Transverse colon (tissue), 4 donors: ENCODE measurements around the gene PRKACG. TPM values are rescaled to one million over a fixed set of nuclear protein-coding genes. Genes with fewer than 3 reads are reported as not detected.

Experiments
- DNase-seq: peaks from one replicate; pipeline ENCODE4 v3.0.0-alpha.2; 2019
- H3K27ac ChIP-seq, 4 donors: fragments of 200-600 bp; sonication (generic); 2 replicates each; pipeline ENCODE4 v1.5.1; 2016 to 2018; ENCODE audit warnings: inconsistent platforms in 4 of 4
- H3K27me3 ChIP-seq: fragments of 200-600 bp; sonication (generic); 2 replicates; pipeline ENCODE4 v1.5.1; 2017; ENCODE audit warnings: inconsistent platforms
- H3K36me3 ChIP-seq, 4 donors: fragments of 200-600 bp; sonication (generic); 2 replicates each; pipeline ENCODE4 v1.5.1; 2017 to 2019; ENCODE audit warnings: inconsistent platforms in 4 of 4
- H3K4me1 ChIP-seq, 4 donors: fragments of 200-600 bp; sonication (generic); 2 replicates each; pipeline ENCODE4 v1.5.1; 2017 to 2020; ENCODE audit warnings: inconsistent platforms in 4 of 4
- H3K4me3 ChIP-seq, 4 donors: fragments of 200-600 bp; sonication (generic); 1 replicate in 1 of 4; 2 replicates in 3 of 4; pipeline versions ENCODE4 v1.5.1 to v1.6.1; 2017 to 2019; ENCODE audit warnings: inconsistent platforms in 4 of 4
- H3K9me3 ChIP-seq, 2 donors: fragments of 200-600 bp; sonication (generic); 2 replicates each; pipeline ENCODE4 v1.5.1; 2017 to 2019; ENCODE audit warnings: inconsistent platforms in 2 of 2
- EP300 ChIP-seq: sonication (generic); formaldehyde crosslinking; IDR thresholded peaks from one replicate; pipeline ENCODE4 v1.6.1; 2017; ENCODE audit warnings: antibody characterized with exemption, low read depth
- POLR2A ChIP-seq: fragments of 450-650 bp; IDR thresholded peaks from one replicate; pipeline ENCODE4 v1.6.1; 2016; ENCODE audit warnings: antibody characterized with exemption, mild to moderate bottlenecking, moderate library complexity
- POLR2AphosphoS5 ChIP-seq, 3 donors: sonication (generic); formaldehyde crosslinking; IDR thresholded peaks; one replicate each; pipeline ENCODE4 v1.6.1; 2016; ENCODE audit warnings: antibody characterized with exemption in 3 of 3
- WGBS, 2 donors: methylation state at CpG; one replicate each; pipeline ENCODE4 v1.1.5; 2018; ENCODE audit warnings: low coverage in 1 of 2; 5-methylcytosine and 5-hydroxymethylcytosine counted together
- in situ Hi-C, 4 donors: fragments of 200-750 bp; cut with MboI; loops; one replicate each; pipeline versions ENCODE4 v1.15.0 to v1.15.1; 2017; ENCODE audit warnings: low sequenced_read_pairs in 3 of 4, low pct_ligation_motif_present in 1 of 4, low pct_unique_long_range_greater_than_20kb in 1 of 4
- intact Hi-C: fragments of 100-400 bp; cut with DNase I; formaldehyde crosslinking; loops from one replicate; pipeline ENCODE4 v1.15.1; 2023; ENCODE audit warnings: low total_unique reads
- total RNA-seq, 4 donors: library from RNA; depleted of rRNA; stranded (reverse); fragments of >200 nt; gene quantifications; one replicate each; pipeline ENCODE4 v1.1.0, GENCODE V29; 2016
- TF ChIP-seq, protein P1 (sequence below), 5 experiments: fragments of 200-600 bp in 3 of 5; fragments of 450-650 bp in 2 of 5; sonication (generic) in 3 of 5; IDR thresholded peaks; 1 replicate in 2 of 5; 2 replicates in 3 of 5; pipeline ENCODE4 v1.5.1; 2016 to 2017; ENCODE audit warnings: antibody characterized with exemption in 5 of 5, inconsistent platforms in 3 of 5, mild to moderate bottlenecking in 2 of 5, moderate library complexity in 1 of 5

Gene PRKACG
- not detected for total RNA-seq

DNA sequence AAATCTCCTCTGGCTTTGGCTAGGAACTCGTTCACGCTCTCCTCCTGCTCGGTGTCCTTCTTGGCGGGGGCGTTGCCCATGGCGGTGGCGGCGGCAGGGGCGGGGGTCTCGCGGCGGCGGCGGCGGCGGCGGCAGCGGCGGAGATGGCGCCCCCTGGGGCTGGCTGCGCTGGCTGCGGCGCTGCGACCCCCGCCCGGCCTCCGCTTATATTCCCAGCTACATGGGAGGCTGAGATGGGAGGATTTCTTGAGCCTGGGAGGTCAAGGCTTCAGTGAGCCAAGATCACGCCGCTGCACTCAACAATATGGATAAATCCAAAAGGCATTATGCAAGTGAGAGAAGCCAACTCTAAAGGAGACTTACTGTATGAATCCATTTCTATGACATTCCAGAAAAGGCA is at the start of gene PRKACG:
TSS of gene PRKACG (minus strand) at position 101 of the 400 bp plus-strand sequence. CDS start at position 80, 21 bp downstream.
- WGBS, 2 donors, result 99% methylated on average over 29 of the region's 29 CpGs; no CpG with 5 or more reads in 1 of the 2 donors
- H3K27ac ChIP-seq, result no peak within 1 kb of the TSS
- intact Hi-C loops, result no loop called here

DNA sequence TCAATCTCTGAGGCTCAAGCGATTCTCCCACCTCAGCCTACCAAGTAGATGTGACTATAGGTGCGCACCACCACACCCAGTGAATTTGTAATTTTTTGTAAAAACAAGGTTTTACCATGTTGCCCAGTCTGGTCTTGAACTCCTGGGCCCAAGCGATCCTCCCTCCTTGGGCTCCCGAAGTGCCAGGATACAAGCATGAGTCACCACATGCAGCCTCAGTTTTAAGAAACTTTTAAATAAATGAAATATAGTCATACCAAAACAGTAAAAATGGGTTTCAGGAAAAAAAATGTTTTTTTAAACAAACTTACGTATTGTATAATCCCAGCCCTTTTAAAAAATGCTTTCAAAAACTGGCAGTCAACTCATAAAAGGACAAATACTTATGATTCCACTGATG is 48.3 kb upstream of the PRKACG start:
- 96 to 97% methylated on average over 5 of the region's 5 CpGs for WGBS, 2 donors
- in situ Hi-C loops, result loop anchor here in 1 of 4 donors (25.0 kb wide), 1 partner anchor 125 kb away; no protein-coding TSS in a partner anchor
- Histone ChIP-seq H3K36me3 (no peaks in the 10 kb centered on the region), H3K27ac (no peak overlapping the region), H3K9me3 (no peaks in the 10 kb centered on the region), H3K4me3 (no peak overlapping the region), H3K4me1 (no peaks in the 10 kb centered on the region), H3K27me3 (no peaks in the 10 kb centered on the region)
- TF ChIP-seq EP300, result no peak
- TF ChIP-seq POLR2AphosphoS5 (IDR thresholded peaks at IDR 0.05), result no peak
- no peak for TF ChIP-seq POLR2A
- TF ChIP-seq, protein P1, sequence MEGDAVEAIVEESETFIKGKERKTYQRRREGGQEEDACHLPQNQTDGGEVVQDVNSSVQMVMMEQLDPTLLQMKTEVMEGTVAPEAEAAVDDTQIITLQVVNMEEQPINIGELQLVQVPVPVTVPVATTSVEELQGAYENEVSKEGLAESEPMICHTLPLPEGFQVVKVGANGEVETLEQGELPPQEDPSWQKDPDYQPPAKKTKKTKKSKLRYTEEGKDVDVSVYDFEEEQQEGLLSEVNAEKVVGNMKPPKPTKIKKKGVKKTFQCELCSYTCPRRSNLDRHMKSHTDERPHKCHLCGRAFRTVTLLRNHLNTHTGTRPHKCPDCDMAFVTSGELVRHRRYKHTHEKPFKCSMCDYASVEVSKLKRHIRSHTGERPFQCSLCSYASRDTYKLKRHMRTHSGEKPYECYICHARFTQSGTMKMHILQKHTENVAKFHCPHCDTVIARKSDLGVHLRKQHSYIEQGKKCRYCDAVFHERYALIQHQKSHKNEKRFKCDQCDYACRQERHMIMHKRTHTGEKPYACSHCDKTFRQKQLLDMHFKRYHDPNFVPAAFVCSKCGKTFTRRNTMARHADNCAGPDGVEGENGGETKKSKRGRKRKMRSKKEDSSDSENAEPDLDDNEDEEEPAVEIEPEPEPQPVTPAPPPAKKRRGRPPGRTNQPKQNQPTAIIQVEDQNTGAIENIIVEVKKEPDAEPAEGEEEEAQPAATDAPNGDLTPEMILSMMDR (IDR thresholded peaks at IDR 0.05), result no peak
- intact Hi-C loops, result no loop called here
- DNase-seq, result no peak

More for the DNA sequence above, at the start of gene PRKACG:
- H3K4me1 ChIP-seq, result peaks cover 0 to 6% (median 0%) of the 10 kb centered on the region in 4 donors
- in situ Hi-C loops, result loop anchor here in 1 of 4 donors (25.0 kb wide), 1 partner anchor 427 kb away; no protein-coding TSS in a partner anchor
- H3K4me3 ChIP-seq, result no peak within 1 kb of the TSS
- no peaks in the 10 kb centered on the region for H3K27me3 ChIP-seq
- no peaks in the 10 kb centered on the region for H3K36me3 ChIP-seq
- no peak for DNase-seq
- no peaks in the 10 kb centered on the region for H3K9me3 ChIP-seq
- TF ChIP-seq POLR2AphosphoS5 (IDR thresholded peaks at IDR 0.05) (no peak), EP300 (no peak), POLR2A (no peak)
- TF ChIP-seq, protein P1 (IDR thresholded peaks at IDR 0.05), result no peak

DNA sequence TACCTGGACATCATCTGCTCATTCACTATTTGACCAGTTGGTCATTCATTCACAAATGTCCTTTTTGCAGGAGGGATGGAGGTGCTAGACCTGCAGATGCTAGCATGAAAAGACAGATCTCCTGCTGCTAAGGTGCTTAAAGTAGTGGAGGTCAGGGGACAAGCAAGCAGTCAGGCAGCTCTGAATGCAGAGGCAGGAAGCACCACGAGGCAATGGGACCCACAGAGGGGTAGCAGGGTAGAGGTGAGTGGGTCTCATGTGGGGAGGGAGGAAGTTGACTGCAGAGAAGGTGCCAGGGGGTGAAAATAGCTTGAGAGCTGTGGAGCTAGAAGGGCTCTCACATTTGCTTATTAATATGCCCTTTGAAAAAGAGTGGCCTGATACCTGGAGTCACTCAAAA is 46.9 kb upstream of the PRKACG start:
- no peak overlapping the region for H3K4me3 ChIP-seq
- H3K9me3 ChIP-seq, result no peaks in the 10 kb centered on the region
- no peak overlapping the region for H3K27ac ChIP-seq
- in situ Hi-C loops, result loop anchor here in 1 of 4 donors (25.0 kb wide), 1 partner anchor 127 kb away; no protein-coding TSS in a partner anchor
- 32% methylated on average over 1 of the region's 1 CpG; no CpG with 5 or more reads in 1 of the 2 donors for WGBS, 2 donors
- H3K4me1 ChIP-seq, result no peaks in the 10 kb centered on the region
- H3K36me3 ChIP-seq, result no peaks in the 10 kb centered on the region
- intact Hi-C loops, result no loop called here
- TF ChIP-seq EP300 (no peak), POLR2AphosphoS5 (IDR thresholded peaks at IDR 0.05) (no peak), POLR2A (no peak)
- TF ChIP-seq, protein P1 (IDR thresholded peaks at IDR 0.05), result no peak
- H3K27me3 ChIP-seq, result no peaks in the 10 kb centered on the region
- no peak for DNase-seq

DNA sequence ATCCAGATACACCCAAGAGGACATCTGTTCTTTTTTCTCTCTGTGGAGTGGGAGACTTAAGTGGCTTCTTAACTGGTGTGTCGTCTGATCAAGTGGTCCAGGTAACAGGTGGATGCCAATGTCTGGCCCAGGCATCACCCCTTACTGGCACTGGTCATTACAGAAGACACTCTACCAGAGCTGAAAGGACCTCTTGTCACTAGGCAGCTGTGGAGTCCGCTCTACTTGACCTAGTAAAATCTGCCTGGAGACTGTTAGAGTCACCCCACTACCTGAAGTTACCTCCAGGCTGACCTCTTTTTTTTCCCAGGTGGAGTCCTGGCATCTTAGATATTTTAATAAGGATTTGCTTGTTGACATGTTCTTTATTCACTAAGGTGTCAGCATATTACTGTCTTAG is 44.2 kb upstream of the PRKACG start:
- Histone ChIP-seq H3K4me1 (peaks cover 0 to 5% (median 0%) of the 10 kb centered on the region in 4 donors), H3K9me3 (no peaks in the 10 kb centered on the region), H3K27ac (no peak overlapping the region), H3K4me3 (no peak overlapping the region), H3K27me3 (no peaks in the 10 kb centered on the region), H3K36me3 (no peaks in the 10 kb centered on the region)
- in situ Hi-C loops (loop anchor here (10.0 to 25.0 kb wide), 2 partner anchors 129 to 137 kb away; no protein-coding TSS in a partner anchor), intact Hi-C loops (no loop called here)
- DNase-seq, result no peak
- WGBS, 2 donors, result 96% methylated on average over 2 of the region's 2 CpGs; no CpG with 5 or more reads in 1 of the 2 donors
- no peak for TF ChIP-seq EP300
- no peak for TF ChIP-seq POLR2AphosphoS5 (IDR thresholded peaks at IDR 0.05)
- no peak for TF ChIP-seq POLR2A
- TF ChIP-seq, protein P1 (IDR thresholded peaks at IDR 0.05), result no peak
